B cell (primary cell): ENCODE data around the gene OR51M1. TPM values are rescaled to one million over a fixed set of nuclear protein-coding genes. Genes with fewer than 3 reads are reported as not detected.

ENCODE experiments used
- ATAC-seq: fragments of 200-7000 bp; cut with Tn5 transposase; one replicate; pipeline ENCODE4 v1.10.0; 2021; ENCODE audit warnings: low read depth, mild to moderate bottlenecking, moderate number of reproducible peaks, moderate library complexity
- CTCF ChIA-PET: fragments of 350-600 bp; sonication (Branson Sonifier 250); formaldehyde crosslinking; loops from one replicate; lab custom pipeline; 2021; ENCODE audit warnings: antibody characterized with exemption, inconsistent platforms; lab: Charles Lee
- POLR2A ChIA-PET: fragments of 350-600 bp; sonication (Branson Sonifier 250); formaldehyde crosslinking; loops from one replicate; lab custom pipeline; 2021; ENCODE audit warnings: antibody characterized with exemption; lab: Charles Lee
- DNase-seq: peaks from one replicate; pipeline ENCODE4 v3.0.0; 2013
- H2AFZ ChIP-seq: 2 replicates; pipeline ENCODE4 v1.6.1; 2012; ENCODE audit warnings: mild to moderate bottlenecking, low read depth, low read length; ENCODE audit not compliant: insufficient read depth, poor library complexity, severe bottlenecking
- H3K27ac ChIP-seq, 2 donors: 1 replicate in 1 of 2; 2 replicates in 1 of 2; pipeline ENCODE4 v1.5.1; 2012 to 2013; ENCODE audit warnings: low read length in 2 of 2, mild to moderate bottlenecking in 2 of 2, moderate library complexity in 1 of 2
- H3K27me3 ChIP-seq, 4 experiments: fragments of 200-600 bp in 1 of 4; sonication (generic) in 1 of 4; replicated peaks in 1 of 4; 1 replicate in 2 of 4; 2 replicates in 2 of 4; pipeline versions ENCODE4 v1.6.1 to v1.7.0; 2013 to 2016; ENCODE audit warnings: low read length in 3 of 4, mild to moderate bottlenecking in 2 of 4, mixed read lengths in 1 of 4, moderate library complexity in 1 of 4; ENCODE audit not compliant: insufficient read depth in 4 of 4, control insufficient read depth in 3 of 4; ENCODE audit errors: control extremely low read depth in 1 of 4
- H3K36me3 ChIP-seq, 2 experiments: replicated peaks in 1 of 2; 1 replicate in 1 of 2; 2 replicates in 1 of 2; pipeline versions ENCODE4 v1.6.1 to v1.7.1; 2013; ENCODE audit warnings: low read length in 1 of 2; ENCODE audit not compliant: insufficient read depth in 2 of 2, control insufficient read depth in 1 of 2; ENCODE audit errors: control extremely low read depth in 1 of 2, extremely low read depth in 1 of 2
- H3K4me1 ChIP-seq, 2 donors: fragments of 200-600 bp in 1 of 2; sonication (generic) in 1 of 2; 1 replicate in 1 of 2; 2 replicates in 1 of 2; pipeline versions ENCODE4 v1.5.1 to v1.6.1; 2013 to 2017; ENCODE audit warnings: low read length in 2 of 2; ENCODE audit not compliant: control insufficient read depth in 2 of 2, insufficient read depth in 2 of 2
- H3K4me2 ChIP-seq: replicated peaks from 2 replicates; pipeline ENCODE3; 2012; ENCODE audit warnings: mild to moderate bottlenecking, low read depth, low read length; ENCODE audit not compliant: poor library complexity, severe bottlenecking
- H3K4me3 ChIP-seq, 5 experiments: fragments of 200-600 bp in 1 of 5; sonication (generic) in 1 of 5; 1 replicate in 3 of 5; 2 replicates in 2 of 5; pipeline versions ENCODE4 v1.5.1 to v1.7.0; 2011 to 2016; ENCODE audit warnings: low read length in 4 of 5, mild to moderate bottlenecking in 4 of 5, low read depth in 2 of 5, control low read depth in 1 of 5, moderate library complexity in 1 of 5; ENCODE audit not compliant: insufficient read depth in 1 of 5; ENCODE audit errors: control extremely low read depth in 1 of 5, extremely low read depth in 1 of 5
- H3K79me2 ChIP-seq: fragments of 200-600 bp; sonication (generic); one replicate; pipeline ENCODE4 v1.6.0; 2016; ENCODE audit warnings: low read length; ENCODE audit not compliant: control insufficient read depth, insufficient read depth
- H3K9ac ChIP-seq: fragments of 200-600 bp; sonication (generic); 2 replicates; pipeline ENCODE4 v1.6.1; 2017; ENCODE audit warnings: mild to moderate bottlenecking, low read length, moderate library complexity
- H3K9me3 ChIP-seq, 3 donors: one replicate each; pipeline versions ENCODE4 v1.6.1 to v1.7.1; 2013; ENCODE audit warnings: low read length in 2 of 3; ENCODE audit not compliant: control insufficient read depth in 2 of 3, insufficient read depth in 1 of 3; ENCODE audit errors: control extremely low read depth in 1 of 3
- H4K20me1 ChIP-seq: 2 replicates; pipeline ENCODE4 v1.6.0; 2012; ENCODE audit warnings: mild to moderate bottlenecking, low read length; ENCODE audit not compliant: insufficient read depth, control insufficient read depth, poor library complexity, severe bottlenecking
- H3K27ac Mint-ChIP-seq: one replicate; pipeline ENCODE4 v1.8.0; 2021; ENCODE audit warnings: mixed read lengths
- H3K27me3 Mint-ChIP-seq: one replicate; pipeline ENCODE4 v1.8.0; 2021; ENCODE audit warnings: mixed read lengths
- H3K4me1 Mint-ChIP-seq: one replicate; pipeline ENCODE4 v1.8.0; 2021; ENCODE audit warnings: mixed read lengths
- H3K4me3 Mint-ChIP-seq: one replicate; pipeline ENCODE4 v1.8.0; 2021; ENCODE audit warnings: mixed read lengths
- H3K9me3 Mint-ChIP-seq: one replicate; pipeline ENCODE4 v1.8.0; 2022; ENCODE audit warnings: mixed read lengths; ENCODE audit not compliant: insufficient read depth
- EZH2 ChIP-seq: IDR thresholded peaks from 2 replicates; pipeline ENCODE4 v1.6.1; 2012; ENCODE audit warnings: borderline replicate concordance, low read depth, mild to moderate bottlenecking, moderate library complexity, low read length; ENCODE audit not compliant: insufficient read depth, poor library complexity, severe bottlenecking
- intact Hi-C: fragments of 100-400 bp; cut with micrococcal nuclease; formaldehyde crosslinking; loops from one replicate; pipeline ENCODE4 v1.10.0; 2022
- polyA plus RNA-seq: library from polyadenylated mRNA; depleted of rRNA; stranded (reverse); fragments of >200 nt; gene quantifications from 2 replicates; pipeline ENCODE4 v1.2.3, GENCODE V29; 2012
- total RNA-seq, 2 donors: library from RNA; stranded (reverse); fragments of 120-200 nt in 1 of 2; gene quantifications; 1 replicate in 1 of 2; 2 replicates in 1 of 2; pipeline versions ENCODE4 v1.2.3 to v1.2.4, GENCODE V29; 2013 to 2022
- TF ChIP-seq, protein P1 (sequence below): fragments of 200-600 bp; IDR thresholded peaks from one replicate; pipeline ENCODE4 v1.8.0; 2022; ENCODE audit warnings: antibody characterized with exemption, mild to moderate bottlenecking

OR51M1 gene
- total and polyA plus RNA-seq, 2 donors (not counting 1 experiment from before 2014, with no cell fraction given): not detected

DNA sequence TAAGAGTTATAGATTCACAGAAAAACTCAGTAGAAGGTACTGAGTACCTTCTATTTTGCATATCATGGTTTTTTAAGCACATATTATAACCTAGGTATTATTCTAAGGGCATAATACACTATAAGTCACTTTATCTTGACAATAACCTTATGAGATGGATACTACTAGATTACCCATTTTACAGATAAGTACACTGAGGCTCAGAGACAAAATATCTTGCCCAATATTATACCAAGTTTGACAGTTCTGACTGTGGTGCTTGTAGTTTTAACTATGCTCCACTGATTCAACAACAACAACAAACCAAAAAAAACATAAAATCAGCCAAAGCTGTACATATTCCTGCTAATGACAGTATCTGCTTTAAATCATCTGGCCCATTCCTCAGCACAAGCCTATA lies 10.5 kb downstream of the OR51M1 start:
- no peaks in the 10 kb centered on the region for H3K36me3 ChIP-seq
- no peaks in the 10 kb centered on the region for H4K20me1 ChIP-seq
- Mint-ChIP-seq H3K4me1 (no peaks in the 10 kb centered on the region), H3K27ac (no peak overlapping the region), H3K27me3 (peaks cover 9% of the 10 kb centered on the region), H3K4me3 (no peak overlapping the region), H3K9me3 (no peaks in the 10 kb centered on the region)
- no peak overlapping the region for H3K4me2 ChIP-seq
- TF ChIP-seq EZH2: no peak
- TF ChIP-seq, protein P1, sequence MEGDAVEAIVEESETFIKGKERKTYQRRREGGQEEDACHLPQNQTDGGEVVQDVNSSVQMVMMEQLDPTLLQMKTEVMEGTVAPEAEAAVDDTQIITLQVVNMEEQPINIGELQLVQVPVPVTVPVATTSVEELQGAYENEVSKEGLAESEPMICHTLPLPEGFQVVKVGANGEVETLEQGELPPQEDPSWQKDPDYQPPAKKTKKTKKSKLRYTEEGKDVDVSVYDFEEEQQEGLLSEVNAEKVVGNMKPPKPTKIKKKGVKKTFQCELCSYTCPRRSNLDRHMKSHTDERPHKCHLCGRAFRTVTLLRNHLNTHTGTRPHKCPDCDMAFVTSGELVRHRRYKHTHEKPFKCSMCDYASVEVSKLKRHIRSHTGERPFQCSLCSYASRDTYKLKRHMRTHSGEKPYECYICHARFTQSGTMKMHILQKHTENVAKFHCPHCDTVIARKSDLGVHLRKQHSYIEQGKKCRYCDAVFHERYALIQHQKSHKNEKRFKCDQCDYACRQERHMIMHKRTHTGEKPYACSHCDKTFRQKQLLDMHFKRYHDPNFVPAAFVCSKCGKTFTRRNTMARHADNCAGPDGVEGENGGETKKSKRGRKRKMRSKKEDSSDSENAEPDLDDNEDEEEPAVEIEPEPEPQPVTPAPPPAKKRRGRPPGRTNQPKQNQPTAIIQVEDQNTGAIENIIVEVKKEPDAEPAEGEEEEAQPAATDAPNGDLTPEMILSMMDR: no peak
- no peaks in the 10 kb centered on the region for H3K27me3 ChIP-seq
- no peak overlapping the region for H3K4me3 ChIP-seq
- no peak for DNase-seq
- no peak overlapping the region for H3K9ac ChIP-seq
- ChIA-PET POLR2A (no interaction called here), CTCF (no interaction called here)
- no peak for ATAC-seq
- H2AFZ ChIP-seq: no peak overlapping the region
- H3K79me2 ChIP-seq: no peaks in the 10 kb centered on the region
- no peaks in the 10 kb centered on the region for H3K9me3 ChIP-seq
- intact Hi-C loops: no loop called here
- H3K27ac ChIP-seq: no peak overlapping the region
- no peaks in the 10 kb centered on the region for H3K4me1 ChIP-seq

DNA sequence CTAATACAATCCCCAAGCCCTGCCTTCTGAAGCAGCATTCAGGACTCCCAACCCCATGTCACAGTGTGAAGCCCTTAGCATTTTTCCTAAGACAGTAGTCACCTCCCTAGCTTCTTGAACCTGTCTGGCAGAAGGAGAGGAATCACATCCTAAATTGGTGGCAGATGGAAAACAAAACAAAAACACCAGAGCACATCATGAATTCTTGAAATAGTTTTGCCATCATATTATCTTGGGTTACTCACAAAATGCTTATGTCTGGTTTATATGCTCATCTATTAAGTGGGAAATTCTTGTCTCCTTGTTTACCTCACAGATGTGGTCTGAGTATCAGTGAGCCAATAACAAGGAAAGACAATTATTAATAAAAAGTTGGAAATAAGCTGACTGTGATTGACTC lies 15.3 kb downstream of the OR51M1 start:
- Histone ChIP-seq H3K4me3 (no peak overlapping the region), H3K4me1 (no peaks in the 10 kb centered on the region), H2AFZ (no peak overlapping the region), H3K27me3 (no peaks in the 10 kb centered on the region), H3K27ac (no peak overlapping the region), H3K4me2 (no peak overlapping the region), H3K79me2 (no peaks in the 10 kb centered on the region), H3K9ac (no peak overlapping the region), H4K20me1 (no peaks in the 10 kb centered on the region), H3K36me3 (no peaks in the 10 kb centered on the region), H3K9me3 (no peaks in the 10 kb centered on the region)
- intact Hi-C loops: no loop called here
- ChIA-PET POLR2A (no interaction called here), CTCF (no interaction called here)
- no peaks in the 10 kb centered on the region for H3K4me1 Mint-ChIP-seq
- H3K27me3 Mint-ChIP-seq: peaks cover 9% of the 10 kb centered on the region
- TF ChIP-seq, protein P1: no peak
- no peak for TF ChIP-seq EZH2
- H3K27ac Mint-ChIP-seq: no peak overlapping the region
- ATAC-seq (no peak), DNase-seq (no peak)
- H3K9me3 Mint-ChIP-seq: no peaks in the 10 kb centered on the region
- no peak overlapping the region for H3K4me3 Mint-ChIP-seq
